NT2/D1 (cell line): ENCODE results near the gene WDR70.

Experiments
- DNase-seq: peaks from one replicate; pipeline ENCODE4 v3.0.0-alpha.2; 2011; ENCODE audit warnings: low read depth, low spot score
- H3K27me3 ChIP-seq: 2 replicates; pipeline ENCODE4 v1.6.0; 2011; ENCODE audit warnings: mild to moderate bottlenecking; ENCODE audit not compliant: insufficient read length, insufficient read depth
- H3K36me3 ChIP-seq: 2 replicates; pipeline ENCODE4 v1.6.1; 2011; ENCODE audit warnings: mild to moderate bottlenecking, low read length, mixed read lengths; ENCODE audit not compliant: insufficient read depth, insufficient read length
- H3K4me1 ChIP-seq: 2 replicates; pipeline ENCODE4 v1.5.1; 2011; ENCODE audit not compliant: insufficient read depth, insufficient read length
- H3K4me3 ChIP-seq: 2 replicates; pipeline ENCODE4 v1.5.1; 2011; ENCODE audit warnings: low read depth; ENCODE audit not compliant: insufficient read length
- H3K9ac ChIP-seq: 2 replicates; pipeline ENCODE4 v1.6.0; 2011; ENCODE audit warnings: low read depth; ENCODE audit not compliant: insufficient read length
- H3K9me3 ChIP-seq: 2 replicates; pipeline ENCODE4 v1.5.1; 2011; ENCODE audit warnings: mild to moderate bottlenecking, low read length; ENCODE audit not compliant: insufficient read depth
- SUZ12 ChIP-seq: IDR thresholded peaks from 2 replicates; pipeline ENCODE4 v1.6.1; 2011; ENCODE audit not compliant: insufficient read length, insufficient read depth; ENCODE audit errors: extremely low read depth
- YY1 ChIP-seq: IDR thresholded peaks from 2 replicates; pipeline ENCODE4 v1.6.1; 2011; ENCODE audit not compliant: insufficient read length, insufficient read depth
- ZNF274 ChIP-seq: IDR thresholded peaks from 2 replicates; pipeline ENCODE4 v1.6.1; 2011; ENCODE audit warnings: mild to moderate bottlenecking, low read depth, low read length

Gene WDR70

DNA sequence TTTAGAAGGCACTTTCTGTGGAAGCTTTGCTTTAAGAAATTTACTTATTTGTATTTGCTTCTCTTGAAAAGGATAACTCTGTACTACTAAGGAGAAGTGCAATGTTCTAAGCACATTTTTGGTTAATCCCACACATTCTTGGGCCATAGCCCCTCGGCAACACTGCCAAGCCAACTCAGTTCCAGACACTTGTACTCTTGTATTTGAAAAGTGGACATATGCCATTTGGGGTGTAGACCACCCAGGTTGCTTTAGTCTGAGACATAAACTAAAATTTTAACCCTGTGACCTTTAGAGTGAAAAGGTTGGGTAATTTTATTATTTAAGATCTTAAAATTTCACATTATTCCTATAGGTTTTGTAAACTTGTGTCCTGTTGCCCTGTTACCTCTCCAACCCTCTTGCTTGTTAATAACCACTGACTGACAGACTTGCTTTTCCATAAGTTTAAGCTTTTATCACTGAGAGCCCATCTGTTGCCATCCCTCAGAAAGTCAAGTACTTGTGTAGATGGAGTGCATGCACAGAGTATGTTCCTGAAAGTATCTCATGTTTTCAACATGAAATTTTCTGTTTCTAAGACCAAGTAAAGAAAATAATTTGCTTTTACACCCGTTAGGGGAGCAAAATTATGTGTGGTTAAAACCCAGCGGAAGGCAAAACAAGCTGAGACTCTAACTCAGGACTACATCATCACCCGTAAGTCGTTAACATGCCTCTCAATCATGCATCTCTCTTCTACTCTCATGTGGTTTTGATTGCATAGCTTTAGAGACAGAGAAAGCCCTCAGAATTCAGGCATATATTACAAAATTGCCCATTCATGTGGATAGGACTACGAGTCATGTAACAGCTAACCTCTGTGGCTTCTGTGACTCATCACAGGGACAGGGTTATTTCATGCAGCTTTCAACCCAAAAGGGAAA lies 343.4 kb downstream of the WDR70 start:
- no peak for DNase-seq
- no peak overlapping the region for H3K9ac ChIP-seq
- TF ChIP-seq SUZ12 (no peak), YY1 (no peak), ZNF274 (no peak)
- no peaks in the 10 kb centered on the region for H3K27me3 ChIP-seq
- H3K4me1 ChIP-seq: no peaks in the 10 kb centered on the region
- no peaks in the 10 kb centered on the region for H3K9me3 ChIP-seq
- peaks cover 5% of the 10 kb centered on the region for H3K36me3 ChIP-seq
- no peak overlapping the region for H3K4me3 ChIP-seq

- no peak overlapping the region for H3K4me3 ChIP-seq
- no peaks in the 10 kb centered on the region for H3K9me3 ChIP-seq
- no peak overlapping the region for H3K9ac ChIP-seq
- H3K36me3 ChIP-seq: peaks cover 7% of the 10 kb centered on the region
- no peaks in the 10 kb centered on the region for H3K27me3 ChIP-seq
- DNase-seq: peak; percentile 11
- TF ChIP-seq SUZ12: no peak
- TF ChIP-seq YY1: no peak
- no peak for TF ChIP-seq ZNF274
- no peaks in the 10 kb centered on the region for H3K4me1 ChIP-seq
Observed at GRCh38 chr5:37723162-37723961, 344.2 kb downstream of the WDR70 start.

DNA sequence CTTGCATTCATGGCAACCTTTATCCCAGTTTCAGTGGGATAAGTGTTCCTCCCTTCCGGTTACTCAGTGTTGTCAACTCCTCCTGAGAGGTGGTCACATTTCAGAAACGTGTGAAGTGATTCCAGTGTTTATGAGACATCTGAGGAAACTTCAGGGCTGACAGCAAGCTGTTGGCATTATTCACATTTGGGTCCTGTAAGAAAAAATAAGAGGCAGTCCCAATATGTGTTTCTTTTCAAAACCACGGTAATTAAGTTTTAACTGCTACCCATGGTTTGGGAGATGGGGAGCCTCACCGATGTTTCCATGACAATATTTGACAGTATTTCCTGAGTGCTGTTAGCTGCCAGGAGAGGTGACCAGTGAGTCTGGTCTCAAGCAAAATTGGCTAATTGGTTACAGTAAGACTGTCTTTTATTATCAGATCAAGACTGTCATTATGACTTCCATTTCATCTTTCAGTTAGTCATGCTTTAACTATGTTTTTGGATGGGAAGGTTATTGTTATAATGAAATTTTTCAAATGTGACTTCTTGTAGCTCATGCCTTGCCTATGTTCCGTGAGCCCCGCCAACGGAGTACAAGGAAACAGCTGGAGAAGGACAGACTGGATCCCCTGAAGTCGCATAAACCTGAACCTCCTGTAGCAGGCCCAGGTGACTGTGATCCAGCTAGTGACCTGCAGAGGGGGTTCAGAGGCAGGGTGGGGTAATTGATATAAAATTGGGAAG lies 345.4 kb downstream of the WDR70 start:
- H3K4me3 ChIP-seq: no peak overlapping the region
- no peak overlapping the region for H3K9ac ChIP-seq
- no peaks in the 10 kb centered on the region for H3K27me3 ChIP-seq
- TF ChIP-seq ZNF274 (no peak), SUZ12 (no peak), YY1 (no peak)
- no peaks in the 10 kb centered on the region for H3K4me1 ChIP-seq
- DNase-seq: no peak
- peaks cover 7% of the 10 kb centered on the region for H3K36me3 ChIP-seq
- no peaks in the 10 kb centered on the region for H3K9me3 ChIP-seq

DNA sequence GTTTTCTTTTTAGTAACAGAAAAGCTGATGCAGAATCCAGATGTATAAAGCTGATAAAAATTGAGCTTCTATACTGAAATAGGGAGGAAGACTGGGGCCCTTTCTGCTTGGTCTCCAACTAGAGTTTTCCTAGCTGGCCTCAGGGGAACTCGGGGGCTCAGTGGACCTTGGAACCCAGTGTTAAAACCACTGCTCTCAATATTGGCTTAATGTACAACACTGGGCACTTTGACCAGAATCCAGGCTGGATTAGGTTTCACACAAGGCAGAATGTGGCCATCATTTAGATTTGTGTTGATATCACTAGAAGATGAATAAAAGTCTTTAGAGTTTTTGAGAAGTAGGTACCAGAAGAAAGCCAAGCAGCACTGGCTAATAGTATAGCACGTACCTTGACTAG lies 346.1 kb downstream of the WDR70 start:
- DNase-seq: no peak
- TF ChIP-seq YY1 (no peak), ZNF274 (no peak), SUZ12 (no peak)
- no peaks in the 10 kb centered on the region for H3K4me1 ChIP-seq
- H3K4me3 ChIP-seq: no peak overlapping the region
- H3K9ac ChIP-seq: no peak overlapping the region
- peaks cover 7% of the 10 kb centered on the region for H3K36me3 ChIP-seq
- no peaks in the 10 kb centered on the region for H3K27me3 ChIP-seq
- H3K9me3 ChIP-seq: no peaks in the 10 kb centered on the region

- Histone ChIP-seq H3K9me3 (no peaks in the 10 kb centered on the region), H3K27me3 (no peaks in the 10 kb centered on the region), H3K9ac (no peak overlapping the region), H3K36me3 (peaks cover 7% of the 10 kb centered on the region), H3K4me1 (no peaks in the 10 kb centered on the region), H3K4me3 (no peak overlapping the region)
- no peak for TF ChIP-seq ZNF274
- no peak for TF ChIP-seq SUZ12
- no peak for TF ChIP-seq YY1
- DNase-seq: no peak
Observed at GRCh38 chr5:37727238-37727637, 348.1 kb downstream of the WDR70 start.

GRCh38 chr5:37730896-37731455 lies 351.9 kb downstream of the WDR70 start:
- DNase-seq: no peak
- Histone ChIP-seq H3K4me3 (no peak overlapping the region), H3K9me3 (no peaks in the 10 kb centered on the region), H3K4me1 (no peaks in the 10 kb centered on the region), H3K36me3 (peaks cover 7% of the 10 kb centered on the region), H3K9ac (no peak overlapping the region), H3K27me3 (no peaks in the 10 kb centered on the region)
- no peak for TF ChIP-seq YY1
- TF ChIP-seq SUZ12: no peak
- no peak for TF ChIP-seq ZNF274
